CD4-positive, alpha-beta T cell treated with Interleukin-21 for 1 hour (primary cell): ENCODE measurements around the gene ZFAND4.
"Not testable (repeated sequence)": the region's sequence is repeated elsewhere in the genome, so short reads cannot be mapped to it uniquely, and the experiment has no call there.

ENCODE experiments used
- DNase-seq: peaks from one replicate; pipeline ENCODE4 v3.0.0-alpha.2; 2020

The ZFAND4 gene

DNA sequence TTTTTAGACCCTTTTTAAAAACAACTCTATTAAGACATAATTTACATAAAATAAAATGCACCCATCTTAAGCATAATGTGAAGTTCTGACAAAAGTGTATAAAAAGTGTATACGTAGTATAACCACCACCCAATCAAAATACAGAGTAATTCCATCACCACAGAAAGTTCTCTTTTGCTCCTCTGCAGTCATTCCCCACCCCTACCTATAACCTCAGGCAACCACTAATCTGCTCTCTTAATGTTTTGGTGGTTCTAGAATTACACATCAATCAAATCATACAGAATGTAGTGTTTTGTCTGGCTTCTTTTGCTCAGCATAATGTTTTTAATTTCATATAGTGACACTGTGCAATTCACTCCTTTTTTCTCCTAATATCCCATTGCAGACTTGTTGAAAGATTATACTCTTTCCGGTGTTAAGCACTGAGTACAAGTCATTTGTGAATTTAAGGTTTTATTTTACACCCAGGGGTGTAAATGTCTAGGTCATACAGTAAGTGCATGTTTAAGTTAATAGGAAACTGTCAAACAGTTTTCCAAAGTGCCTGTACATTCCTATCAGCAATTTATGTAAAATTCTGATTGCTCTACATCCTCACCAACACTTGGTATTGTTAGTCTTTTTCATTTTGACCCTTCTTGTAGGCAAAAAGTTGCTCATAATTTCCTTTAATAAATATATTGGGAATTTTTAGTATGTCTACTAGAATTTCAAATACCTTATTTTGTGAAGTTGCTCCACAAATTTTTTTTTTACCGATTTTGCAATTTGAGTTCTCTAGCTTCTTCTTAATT, 86.3 kb downstream of the ZFAND4 start:
- no peak for DNase-seq

DNA sequence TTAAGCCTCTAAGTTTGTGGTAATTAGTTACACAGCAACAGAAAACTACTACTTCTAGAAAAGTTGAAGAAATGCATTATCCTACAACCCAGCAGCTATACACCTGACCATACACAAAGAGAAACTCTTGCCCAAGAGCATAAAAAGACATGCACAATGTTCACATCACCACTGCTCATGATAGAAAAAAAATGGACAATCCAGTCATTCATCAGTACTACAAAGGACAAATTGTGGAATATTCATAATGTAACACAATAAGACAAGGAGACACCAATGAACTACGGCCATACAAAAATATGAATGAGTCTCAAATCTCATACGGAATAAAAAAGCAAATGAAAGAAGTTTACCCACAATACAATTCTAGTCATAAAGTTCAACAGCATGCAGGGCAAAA, 87.4 kb downstream of the ZFAND4 start:
- no peak for DNase-seq

DNA sequence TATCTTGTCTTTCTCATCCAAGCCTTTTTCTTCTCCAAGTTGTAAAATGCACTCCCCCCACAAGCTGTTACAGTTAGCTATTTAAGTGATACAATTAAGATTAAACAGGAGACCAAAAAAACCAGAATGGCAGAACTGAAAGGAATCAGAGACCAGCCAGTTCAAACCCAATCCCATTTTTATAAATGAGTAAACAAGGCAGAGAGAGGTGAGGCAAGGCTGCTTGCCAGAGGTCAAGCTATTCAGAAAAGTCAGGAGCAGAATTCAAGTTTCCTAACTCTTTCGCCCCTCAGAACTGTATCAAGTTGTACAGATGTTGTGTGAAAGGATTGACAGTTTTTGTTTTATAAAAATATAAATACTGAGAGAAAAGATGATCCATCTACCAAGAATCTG, 90.2 kb downstream of the ZFAND4 start:
- no peak for DNase-seq

DNA sequence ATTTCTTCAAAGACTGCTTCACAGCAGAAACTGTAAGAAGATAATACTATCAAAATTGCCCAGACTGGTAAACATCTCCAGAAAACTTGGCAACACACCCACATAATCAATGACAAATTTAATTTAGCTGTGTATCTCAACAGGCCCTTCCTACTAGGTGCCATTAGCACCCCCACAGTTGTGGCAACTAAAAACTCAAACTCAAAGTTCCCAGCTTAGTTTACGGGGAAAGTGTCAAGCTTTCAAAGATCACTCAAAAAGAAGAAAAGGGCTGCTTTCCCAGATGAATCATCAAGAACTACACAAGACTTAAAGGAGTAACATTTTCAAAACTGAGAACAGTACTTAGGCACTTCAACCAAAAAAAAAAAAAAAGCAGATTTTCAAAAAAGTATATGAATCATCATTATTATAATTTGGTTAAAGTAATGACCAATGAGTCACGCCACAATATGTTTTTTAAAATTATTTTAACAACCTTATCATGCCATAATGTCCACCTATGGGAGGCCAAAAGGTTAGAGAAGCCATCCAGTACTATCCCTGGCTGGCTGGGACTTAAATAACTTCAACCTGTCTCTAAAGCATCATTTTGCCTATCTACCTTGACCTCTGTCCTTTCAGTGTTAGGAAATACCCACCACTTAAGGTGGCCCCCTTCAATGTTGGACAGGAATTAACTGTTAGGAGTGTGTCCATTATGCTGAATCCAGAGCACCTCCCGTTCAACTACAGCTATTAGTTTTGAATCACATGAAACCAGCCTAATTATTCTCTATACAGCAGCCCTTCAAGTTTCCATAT, 90.8 kb downstream of the ZFAND4 start:
- no peak for DNase-seq

DNA sequence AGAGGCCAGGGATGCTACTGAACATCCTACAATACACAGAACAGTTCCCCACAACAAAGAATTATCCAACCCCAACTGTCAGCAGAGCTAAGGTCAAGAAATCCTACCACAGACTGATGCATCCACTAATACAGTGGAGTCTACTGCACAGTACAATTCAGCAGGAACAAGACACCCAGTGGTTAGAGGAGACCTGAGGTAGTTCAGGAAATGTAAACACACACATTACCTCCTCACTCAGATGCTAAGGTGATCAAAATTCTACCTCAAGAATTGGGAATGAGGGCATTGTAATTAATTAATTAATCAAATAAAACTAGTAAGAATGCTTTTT, 91.4 kb downstream of the ZFAND4 start:
- no peak for DNase-seq

DNA sequence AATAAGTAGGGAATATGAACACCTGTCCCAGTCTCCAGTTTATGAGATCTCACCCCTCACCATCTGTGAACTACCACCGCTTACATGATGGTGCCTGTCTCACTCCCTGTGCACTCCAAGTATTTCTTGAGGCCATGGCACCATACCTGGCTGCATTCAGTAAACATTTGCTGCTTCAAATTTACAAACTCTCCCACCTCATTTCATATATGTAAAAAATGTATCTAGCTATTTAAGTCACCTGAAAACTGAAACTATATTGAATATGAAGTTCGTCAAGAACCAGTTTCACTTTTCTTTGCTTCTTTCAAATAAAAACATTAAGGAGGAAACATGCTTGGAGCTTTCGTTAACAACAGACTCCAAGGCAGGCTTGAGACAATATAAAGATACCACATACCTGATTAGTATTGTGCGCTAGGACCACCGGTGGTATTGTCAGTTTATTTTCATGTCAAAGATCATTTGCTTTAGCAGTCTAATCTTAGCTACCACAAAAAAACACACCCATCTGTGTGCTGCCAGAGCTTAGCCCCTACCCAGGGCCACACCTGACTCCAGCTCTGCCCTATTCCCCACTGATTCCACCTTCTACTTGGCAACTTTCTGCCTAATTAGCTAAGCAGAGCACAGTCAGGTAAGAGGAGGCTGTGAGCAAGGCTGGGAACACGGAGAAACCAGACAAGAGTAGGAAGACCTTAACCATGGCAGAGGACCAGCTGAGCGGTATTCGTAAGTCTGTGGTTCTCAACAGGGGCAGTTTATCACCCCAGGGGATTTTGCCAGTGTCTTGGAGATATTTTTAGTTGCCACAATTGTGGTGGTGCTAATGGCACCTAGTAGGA, 92.0 kb downstream of the ZFAND4 start:
- peak; percentile 51 for DNase-seq

DNA sequence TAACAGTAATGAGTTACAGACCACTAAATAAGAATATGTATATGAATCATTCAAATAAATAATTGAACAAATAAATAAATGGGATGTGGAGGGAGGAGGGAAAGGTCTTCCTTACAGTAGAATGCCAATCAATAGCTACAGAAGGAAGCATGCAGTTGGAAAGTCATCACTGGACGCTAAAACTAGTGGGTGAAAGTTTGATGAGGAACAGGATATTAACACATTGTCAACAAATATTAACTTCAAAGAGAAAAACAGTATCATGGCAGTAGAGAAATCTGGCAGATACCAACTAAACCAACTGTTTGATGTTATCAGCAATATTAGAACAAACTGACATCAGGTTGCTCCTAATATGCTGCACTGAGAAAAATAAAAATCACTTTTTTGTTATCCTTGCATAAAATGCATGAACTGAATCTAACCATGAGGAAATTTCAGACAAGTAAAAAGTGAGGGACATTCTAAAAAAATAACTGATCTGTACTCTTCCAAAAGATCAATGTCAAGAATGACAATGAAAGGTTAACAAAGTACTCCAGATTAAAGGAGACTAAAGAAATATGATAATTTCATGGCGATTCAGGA, 94.1 kb downstream of the ZFAND4 start:
- DNase-seq = no peak

DNA sequence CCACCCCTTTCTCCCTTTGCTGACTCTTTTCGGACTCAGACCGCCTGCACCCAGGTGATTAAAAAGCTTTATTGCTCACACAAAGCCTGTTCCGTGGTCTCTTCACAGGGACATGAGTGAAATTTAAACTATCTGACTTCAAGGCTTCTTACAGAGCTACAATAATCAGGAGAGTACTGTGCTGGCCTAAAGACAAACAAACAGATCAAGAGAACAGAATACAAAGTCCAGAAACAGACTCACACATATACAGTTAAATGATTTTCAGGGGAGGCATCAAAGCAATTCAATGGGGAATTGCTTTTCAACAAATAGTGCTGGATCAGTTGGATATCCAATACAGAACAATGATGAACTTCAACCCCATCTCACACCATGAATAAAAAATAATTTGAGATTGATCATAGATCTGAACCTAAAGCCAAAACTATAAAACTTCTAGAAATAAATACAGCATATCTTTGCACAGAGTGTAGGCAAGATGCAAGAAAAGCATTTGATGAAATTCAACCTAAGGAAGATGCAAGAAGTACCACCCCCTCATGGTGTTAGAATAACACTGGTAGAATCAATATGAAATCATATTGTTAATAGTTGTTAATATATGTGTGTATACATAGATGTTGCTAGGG, 96.5 kb downstream of the ZFAND4 start:
- DNase-seq = no peak

DNA sequence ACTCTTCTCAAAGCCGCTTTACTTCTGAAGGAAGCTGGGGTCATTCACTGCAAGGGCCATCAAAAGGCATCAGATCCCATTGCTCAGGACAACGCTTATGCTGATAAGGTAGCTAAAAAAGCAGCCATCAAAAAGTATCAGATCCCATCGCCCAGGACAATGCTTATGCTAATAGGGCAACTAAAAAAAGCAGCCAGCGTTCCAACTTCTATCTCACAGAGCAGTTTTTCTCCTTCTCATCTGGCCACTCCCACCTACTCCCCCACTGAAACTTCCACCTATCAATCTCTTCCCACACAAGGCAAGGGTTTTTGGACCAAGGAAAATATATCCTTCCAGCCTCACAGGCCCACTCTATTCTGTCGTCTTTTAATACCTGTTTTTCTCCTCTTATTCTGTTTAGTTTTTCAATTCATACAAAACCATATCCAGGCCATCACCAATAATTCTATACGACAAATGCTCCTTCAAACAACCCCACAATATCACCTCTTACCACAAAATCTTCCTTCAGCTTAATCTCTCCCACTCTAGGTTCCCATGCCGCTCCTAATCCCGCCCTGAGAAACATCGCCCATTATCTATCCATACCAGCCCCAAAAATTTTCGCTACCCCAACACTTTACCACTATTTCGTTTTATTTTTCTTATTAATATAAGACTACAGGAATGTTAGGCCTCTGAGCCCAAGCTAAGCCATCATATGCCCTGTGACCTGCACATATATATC, 97.4 kb downstream of the ZFAND4 start:
- not testable (repeated sequence) for DNase-seq

DNA sequence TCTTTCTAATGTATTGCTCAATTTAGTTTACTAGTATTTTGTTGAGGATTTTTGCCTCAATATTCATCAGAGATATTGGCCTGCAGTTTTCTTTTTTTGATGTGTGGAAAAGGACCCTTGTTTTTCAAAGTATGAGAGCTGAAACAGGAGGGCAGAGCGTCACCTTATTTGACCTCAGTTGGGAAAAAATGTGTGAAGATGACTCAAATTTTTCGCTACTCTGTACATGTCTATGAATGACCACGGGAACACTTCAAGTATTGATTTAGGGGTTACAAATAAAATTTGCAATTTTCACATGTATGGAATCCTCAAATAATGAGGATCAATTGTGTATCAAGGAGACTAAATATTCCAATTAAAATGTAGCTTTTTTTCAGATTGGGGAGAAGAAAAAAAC, 103.1 kb downstream of the ZFAND4 start:
- no peak for DNase-seq

DNA sequence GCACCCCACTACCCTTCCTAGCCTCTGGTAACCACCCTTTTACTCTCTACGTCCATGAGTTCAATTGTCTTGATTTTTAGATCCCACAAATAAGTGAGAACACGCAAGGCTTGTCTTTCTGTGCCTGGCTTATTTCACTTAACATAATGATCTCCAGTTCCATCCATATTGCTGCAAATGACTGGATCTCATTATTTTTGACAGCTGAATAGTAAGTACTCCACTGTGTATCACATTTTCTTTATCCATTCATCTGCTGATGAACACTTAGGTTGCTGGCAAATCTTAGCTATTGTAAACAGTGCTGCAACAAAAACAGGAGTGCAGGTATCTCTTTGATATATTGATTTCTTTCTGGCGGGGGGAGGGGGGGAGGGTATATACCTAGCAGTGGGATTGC, 106.2 kb downstream of the ZFAND4 start:
- DNase-seq = no peak
